Suprapubic skin (tissue), 4 donors: ENCODE results near the gene MRLN. TPM values are rescaled to one million over a fixed set of nuclear protein-coding genes. Genes with fewer than 3 reads are reported as not detected.

Source experiments
- DNase-seq, 2 donors: peaks; one replicate each; pipeline ENCODE4 v3.0.0-alpha.2; 2019; ENCODE audit warnings: low spot score in 2 of 2
- H3K27ac ChIP-seq: fragments of 200-600 bp; sonication (generic); one replicate; pipeline ENCODE4 v1.5.1; 2019
- H3K27me3 ChIP-seq: fragments of 200-600 bp; sonication (generic); one replicate; pipeline ENCODE4 v1.5.1; 2019
- H3K36me3 ChIP-seq: fragments of 200-600 bp; sonication (generic); one replicate; pipeline ENCODE4 v1.5.1; 2019
- H3K4me1 ChIP-seq: fragments of 200-600 bp; sonication (generic); one replicate; pipeline ENCODE4 v1.5.1; 2019
- H3K4me3 ChIP-seq: fragments of 200-600 bp; sonication (generic); one replicate; pipeline ENCODE4 v1.5.1; 2019; ENCODE audit warnings: mild to moderate bottlenecking
- H3K9me3 ChIP-seq: fragments of 200-600 bp; sonication (generic); one replicate; pipeline ENCODE4 v1.5.1; 2019
- CTCF ChIP-seq, 2 donors: fragments of 200-600 bp in 1 of 2; fragments of 450-650 bp in 1 of 2; sonication (generic) in 1 of 2; IDR thresholded peaks; one replicate each; pipeline ENCODE4 v1.5.1; 2016 to 2019; ENCODE audit warnings: antibody characterized with exemption in 2 of 2, mild to moderate bottlenecking in 1 of 2, moderate library complexity in 1 of 2
- EP300 ChIP-seq: sonication (generic); formaldehyde crosslinking; IDR thresholded peaks from one replicate; pipeline ENCODE4 v1.6.1; 2017; ENCODE audit warnings: antibody characterized with exemption
- POLR2A ChIP-seq, 2 donors: fragments of 450-650 bp; IDR thresholded peaks; one replicate each; pipeline ENCODE4 v1.6.1; 2017; ENCODE audit warnings: antibody characterized with exemption in 2 of 2, mild to moderate bottlenecking in 2 of 2, moderate library complexity in 2 of 2
- POLR2AphosphoS5 ChIP-seq, 3 donors: sonication (generic); formaldehyde crosslinking; IDR thresholded peaks; one replicate each; pipeline ENCODE4 v1.6.1; 2017; ENCODE audit warnings: antibody characterized with exemption in 3 of 3
- WGBS: methylation state at CpG from one replicate; pipeline ENCODE4 v1.1.5; 2018; 5-methylcytosine and 5-hydroxymethylcytosine counted together
- total RNA-seq, 4 donors: library from RNA; depleted of rRNA; stranded (reverse); fragments of >200 nt; gene quantifications; one replicate each; pipeline ENCODE4 v1.1.0, GENCODE V29; 2016

MRLN gene
- total RNA-seq, 4 donors from 2014 or later = not detected

GRCh38 chr10:59705931-59706330 lies 47.3 kb downstream of the MRLN start:
- Histone ChIP-seq H3K4me3 (no peak overlapping the region), H3K9me3 (no peaks in the 10 kb centered on the region), H3K27ac (no peak overlapping the region), H3K27me3 (peaks cover 17% of the 10 kb centered on the region), H3K36me3 (no peaks in the 10 kb centered on the region), H3K4me1 (peaks cover 19% of the 10 kb centered on the region)
- DNase-seq = no peak
- TF ChIP-seq POLR2A (IDR thresholded peaks at IDR 0.05) (no peak), CTCF (IDR thresholded peaks at IDR 0.05) (no peak), EP300 (no peak), POLR2AphosphoS5 (IDR thresholded peaks at IDR 0.05) (no peak)

- peaks cover 12% of the 10 kb centered on the region for H3K4me1 ChIP-seq
- H3K9me3 ChIP-seq = no peaks in the 10 kb centered on the region
- WGBS = 84% methylated on average over 2 of the region's 2 CpGs
- no peak overlapping the region for H3K27ac ChIP-seq
- no peak for DNase-seq
- H3K4me3 ChIP-seq = no peak overlapping the region
- H3K27me3 ChIP-seq = peaks cover 14% of the 10 kb centered on the region
- no peaks in the 10 kb centered on the region for H3K36me3 ChIP-seq
- TF ChIP-seq CTCF (IDR thresholded peaks at IDR 0.05) (no peak), POLR2AphosphoS5 (IDR thresholded peaks at IDR 0.05) (no peak), EP300 (no peak), POLR2A (IDR thresholded peaks at IDR 0.05) (no peak)
These were observed 48.6 kb downstream of the MRLN start for GRCh38 chr10:59704630-59705029.

- H3K27me3 ChIP-seq = no peaks in the 10 kb centered on the region
- H3K36me3 ChIP-seq = no peaks in the 10 kb centered on the region
- H3K9me3 ChIP-seq = no peaks in the 10 kb centered on the region
- TF ChIP-seq CTCF (IDR thresholded peaks at IDR 0.05) = no peak
- no peak for TF ChIP-seq EP300
- no peak for TF ChIP-seq POLR2A (IDR thresholded peaks at IDR 0.05)
- no peak overlapping the region for H3K27ac ChIP-seq
- WGBS = 90% methylated on average over 4 of the region's 4 CpGs
- H3K4me3 ChIP-seq = no peak overlapping the region
- no peaks in the 10 kb centered on the region for H3K4me1 ChIP-seq
- DNase-seq = no peak
These were observed 50.9 kb downstream of the MRLN start for GRCh38 chr10:59702347-59702746.

GRCh38 chr10:59700709-59701108 lies 52.5 kb downstream of the MRLN start:
- H3K36me3 ChIP-seq = no peaks in the 10 kb centered on the region
- H3K4me1 ChIP-seq = no peaks in the 10 kb centered on the region
- DNase-seq = no peak
- H3K27ac ChIP-seq = no peak overlapping the region
- H3K27me3 ChIP-seq = no peaks in the 10 kb centered on the region
- no peak for TF ChIP-seq EP300
- TF ChIP-seq CTCF (IDR thresholded peaks at IDR 0.05) = no peak
- TF ChIP-seq POLR2A (IDR thresholded peaks at IDR 0.05) = no peak
- no peak for TF ChIP-seq POLR2AphosphoS5 (IDR thresholded peaks at IDR 0.05)
- H3K9me3 ChIP-seq = no peaks in the 10 kb centered on the region
- 68% methylated on average over 4 of the region's 4 CpGs for WGBS
- no peak overlapping the region for H3K4me3 ChIP-seq

GRCh38 chr10:59698326-59698725 lies 54.9 kb downstream of the MRLN start:
- Histone ChIP-seq H3K4me1 (no peaks in the 10 kb centered on the region), H3K9me3 (no peaks in the 10 kb centered on the region), H3K27ac (no peak overlapping the region), H3K27me3 (no peaks in the 10 kb centered on the region), H3K36me3 (no peaks in the 10 kb centered on the region), H3K4me3 (no peak overlapping the region)
- DNase-seq = no peak
- WGBS = 67% methylated on average over 1 of the region's 1 CpG
- no peak for TF ChIP-seq CTCF (IDR thresholded peaks at IDR 0.05)
- TF ChIP-seq POLR2AphosphoS5 (IDR thresholded peaks at IDR 0.05) = no peak
- TF ChIP-seq POLR2A (IDR thresholded peaks at IDR 0.05) = no peak
- TF ChIP-seq EP300 = no peak
